ENCODE data around the gene CTCF. TPM values are rescaled to one million over a fixed set of nuclear protein-coding genes. Genes with fewer than 3 reads are reported as not detected.

CTCF gene
- total and polyA plus RNA-seq, 2 donors (not counting 3 experiments of a cell fraction or from before 2014, with no cell fraction given): 20.7 to 40.0 TPM

GRCh38 chr16:67654403-67654911 is 92.1 kb downstream of the CTCF start:
- Histone ChIP-seq H4K20me1 (replicated peaks; ENCODE audit: control insufficient read depth, extremely low read depth, insufficient read depth, low read length) (no peaks in the 10 kb centered on the region), H3K36me3 (ENCODE audit: control insufficient read depth in 2 of 2, extremely low read depth in 1 of 2, insufficient read depth in 2 of 2, low read length in 2 of 2) (no peaks in the 10 kb centered on the region), H3K4me1 (ENCODE audit: control insufficient read depth, extremely low read depth, insufficient read depth, low read length) (peaks cover 8% of the 10 kb centered on the region), H3K79me2 (ENCODE audit: control insufficient read depth, insufficient read depth, low read length) (no peaks in the 10 kb centered on the region), H3K27me3 (ENCODE audit: control insufficient read depth in 2 of 2, insufficient read depth in 2 of 2, low read length in 2 of 2) (peaks cover 29 to 30% of the 10 kb centered on the region in 2 experiments), H3K4me3 (replicated peaks in 1 of 3; ENCODE audit: insufficient read depth in 1 of 3, low read depth in 1 of 3, low read length in 3 of 3) (no peak overlapping the region), H3K9me1 (replicated peaks; ENCODE audit: control insufficient read depth, extremely low read depth, insufficient read depth, low read length) (no peaks in the 10 kb centered on the region), H3K9ac (replicated peaks; ENCODE audit: extremely low read depth, insufficient read depth, low read length) (no peak overlapping the region), H2AFZ (ENCODE audit: low read depth, low read length) (no peak overlapping the region), H3K27ac (ENCODE audit: insufficient read depth, low read depth, low read length) (no peak overlapping the region), H3K4me2 (ENCODE audit: insufficient read depth, low read length) (no peak overlapping the region), H3K9me3 (replicated peaks; ENCODE audit: control insufficient read depth, insufficient read depth, low read length) (no peaks in the 10 kb centered on the region)
- ChIA-PET CTCF (interaction anchor here (0.6 to 1.6 kb wide), 2 partner anchors 14 to 133 kb away, joined by 3 to 6 read pairs; no protein-coding TSS in a partner anchor), POLR2A (no interaction called here)
- TF ChIP-seq MAX (IDR thresholded peaks at IDR 0.05; ENCODE audit: insufficient read depth, insufficient read length): no peak
- intact Hi-C loops (cut with micrococcal nuclease) (no loop called here), dilution Hi-C loops (cut with MboI; ENCODE audit: extremely low pct_ligation_motif_present, low sequenced_read_pairs) (no loop called here)
- DNase-seq (ENCODE audit: low read depth, low spot score) (no peak), FAIRE-seq (no peak)
- BruUV-seq (replicated peaks): no TSS peak

DNA sequence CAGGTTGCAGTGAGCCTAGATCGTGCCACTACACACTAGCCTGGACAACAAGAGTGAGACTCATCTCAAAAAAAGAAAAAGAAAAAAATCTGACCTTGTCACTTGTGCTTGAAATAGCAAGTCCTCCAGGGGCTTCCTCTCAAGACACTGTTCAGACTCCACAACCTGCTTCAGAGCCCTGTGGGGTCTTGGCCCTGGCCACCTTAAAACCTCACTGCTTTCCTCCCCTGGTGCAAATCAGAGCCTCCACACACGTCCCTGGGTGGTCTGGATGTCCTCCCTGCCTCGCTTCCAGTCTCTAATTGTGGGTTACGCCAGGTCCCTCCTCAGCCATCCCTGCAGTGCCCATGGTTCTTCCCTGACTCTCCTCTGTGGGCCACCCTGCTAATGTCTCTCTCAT is 93.0 kb downstream of the CTCF start:
- FAIRE-seq (no peak), DNase-seq (ENCODE audit: low read depth, low spot score) (no peak)
- CTCF ChIA-PET: no interaction called here
- TF ChIP-seq FOS (IDR thresholded peaks at IDR 0.05; ENCODE audit: borderline replicate concordance, insufficient read depth, low read length): no peak
- TF ChIP-seq EZH2 (IDR thresholded peaks at IDR 0.05; ENCODE audit: borderline replicate concordance, low read depth, low read length, severe bottlenecking): no peak
- no peak for TF ChIP-seq POLR2A (IDR thresholded peaks at IDR 0.05; ENCODE audit: low read depth, low read length)
- TF ChIP-seq MAX (IDR thresholded peaks at IDR 0.05; ENCODE audit: insufficient read depth, insufficient read length): no peak
- no peak for TF ChIP-seq GATA2 (IDR thresholded peaks at IDR 0.05; ENCODE audit: insufficient read depth, insufficient read length, low read depth, low read length)
- TF ChIP-seq CTCF (IDR thresholded peaks at IDR 0.05; ENCODE audit: extremely low read depth in 1 of 2, insufficient read depth in 1 of 2, low read depth in 1 of 2, low read length in 2 of 2): no peak
- TF ChIP-seq JUN (IDR thresholded peaks at IDR 0.05; ENCODE audit: borderline replicate concordance, insufficient read depth, insufficient read length, low read depth): no peak
- TF ChIP-seq POLR2AphosphoS5 (IDR thresholded peaks at IDR 0.05; ENCODE audit: insufficient read depth, low read depth, low read length): no peak
- no peak for TF ChIP-seq MYC (IDR thresholded peaks at IDR 0.05; ENCODE audit: low read depth, low read length)
- Histone ChIP-seq H3K4me2 (ENCODE audit: insufficient read depth, low read length) (no peak overlapping the region), H3K9ac (replicated peaks; ENCODE audit: extremely low read depth, insufficient read depth, low read length) (no peak overlapping the region), H3K36me3 (ENCODE audit: control insufficient read depth in 2 of 2, extremely low read depth in 1 of 2, insufficient read depth in 2 of 2, low read length in 2 of 2) (no peaks in the 10 kb centered on the region), H3K4me1 (ENCODE audit: control insufficient read depth, extremely low read depth, insufficient read depth, low read length) (peaks cover 8% of the 10 kb centered on the region), H3K4me3 (replicated peaks in 1 of 3; ENCODE audit: insufficient read depth in 1 of 3, low read depth in 1 of 3, low read length in 3 of 3) (no peak overlapping the region), H3K9me3 (replicated peaks; ENCODE audit: control insufficient read depth, insufficient read depth, low read length) (no peaks in the 10 kb centered on the region), H3K27ac (ENCODE audit: insufficient read depth, low read depth, low read length) (no peak overlapping the region), H3K27me3 (ENCODE audit: control insufficient read depth in 2 of 2, insufficient read depth in 2 of 2, low read length in 2 of 2) (peaks cover 20 to 22% of the 10 kb centered on the region in 2 experiments), H3K79me2 (ENCODE audit: control insufficient read depth, insufficient read depth, low read length) (no peaks in the 10 kb centered on the region), H3K9me1 (replicated peaks; ENCODE audit: control insufficient read depth, extremely low read depth, insufficient read depth, low read length) (no peaks in the 10 kb centered on the region), H2AFZ (ENCODE audit: low read depth, low read length) (no peak overlapping the region), H4K20me1 (replicated peaks; ENCODE audit: control insufficient read depth, extremely low read depth, insufficient read depth, low read length) (no peaks in the 10 kb centered on the region)
- POLR2A ChIA-PET: no interaction called here
- BruUV-seq (replicated peaks): no TSS peak
- dilution Hi-C loops (cut with MboI; ENCODE audit: extremely low pct_ligation_motif_present, low sequenced_read_pairs) (no loop called here), intact Hi-C loops (cut with micrococcal nuclease) (no loop called here)

All from endothelial cell of umbilical vein (primary cell).